ENCODE results near the gene TMEM269. TPM values are rescaled to one million over a fixed set of nuclear protein-coding genes. Genes with fewer than 3 reads are reported as not detected.

The TMEM269 gene
- total RNA-seq, 1 experiment from 2014 or later, result 0.68 TPM

- peaks cover 6% of the 10 kb centered on the region; the same call in 1 of the 2 replicates for H3K4me1 ChIP-seq
- Mint-ChIP-seq H3K9me3 (ENCODE audit: unreplicated experiment) (no peaks in the 10 kb centered on the region), H3K4me1 (ENCODE audit: low read depth, unreplicated experiment) (peaks cover 7% of the 10 kb centered on the region), H3K36me3 (ENCODE audit: insufficient read depth, unreplicated experiment) (peaks cover 5% of the 10 kb centered on the region), H3K27ac (ENCODE audit: unreplicated experiment) (peak overlapping the region; percentile 64), H3K27me3 (ENCODE audit: insufficient read depth, unreplicated experiment) (no peaks in the 10 kb centered on the region), H3K4me3 (ENCODE audit: unreplicated experiment) (peak overlapping the region; percentile 87)
- POLR2A ChIA-PET, result interaction anchor here (3.0 kb wide), 1 partner anchor 30 kb away, joined by 13 read pairs; the partner anchor contains the start of gene ZNF691
- peak overlapping the region; percentile 70 for H3K4me3 ChIP-seq (ENCODE audit: low read depth, low read length)
- no peak for DNase-seq
- no peaks in the 10 kb centered on the region for H3K36me3 ChIP-seq (ENCODE audit: control insufficient read depth, insufficient read depth, low read length)
- H3K9me3 ChIP-seq, result no peaks in the 10 kb centered on the region
- intact Hi-C loops (cut with micrococcal nuclease; ENCODE audit: unreplicated experiment), result no loop called here
- H3K27me3 ChIP-seq (replicated peaks; ENCODE audit: control insufficient read depth, insufficient read depth, low read length), result no peaks in the 10 kb centered on the region
- CTCF ChIA-PET, result interaction anchor here (1.4 kb wide), 1 partner anchor 30 kb away, joined by 3 read pairs; the partner anchor contains the start of gene ZNF691
- TSS peak; percentile 71 for BruUV-seq (replicated peaks)
- no peak for TF ChIP-seq CTCF (IDR thresholded peaks at IDR 0.05; ENCODE audit: insufficient read depth in 1 of 2, low read depth in 1 of 2, low read length in 1 of 2, severe bottlenecking in 1 of 2, unreplicated experiment in 1 of 2)
Measured at GRCh38 chr1:42815941-42816584, 31.3 kb downstream of the TMEM269 start.

DNA sequence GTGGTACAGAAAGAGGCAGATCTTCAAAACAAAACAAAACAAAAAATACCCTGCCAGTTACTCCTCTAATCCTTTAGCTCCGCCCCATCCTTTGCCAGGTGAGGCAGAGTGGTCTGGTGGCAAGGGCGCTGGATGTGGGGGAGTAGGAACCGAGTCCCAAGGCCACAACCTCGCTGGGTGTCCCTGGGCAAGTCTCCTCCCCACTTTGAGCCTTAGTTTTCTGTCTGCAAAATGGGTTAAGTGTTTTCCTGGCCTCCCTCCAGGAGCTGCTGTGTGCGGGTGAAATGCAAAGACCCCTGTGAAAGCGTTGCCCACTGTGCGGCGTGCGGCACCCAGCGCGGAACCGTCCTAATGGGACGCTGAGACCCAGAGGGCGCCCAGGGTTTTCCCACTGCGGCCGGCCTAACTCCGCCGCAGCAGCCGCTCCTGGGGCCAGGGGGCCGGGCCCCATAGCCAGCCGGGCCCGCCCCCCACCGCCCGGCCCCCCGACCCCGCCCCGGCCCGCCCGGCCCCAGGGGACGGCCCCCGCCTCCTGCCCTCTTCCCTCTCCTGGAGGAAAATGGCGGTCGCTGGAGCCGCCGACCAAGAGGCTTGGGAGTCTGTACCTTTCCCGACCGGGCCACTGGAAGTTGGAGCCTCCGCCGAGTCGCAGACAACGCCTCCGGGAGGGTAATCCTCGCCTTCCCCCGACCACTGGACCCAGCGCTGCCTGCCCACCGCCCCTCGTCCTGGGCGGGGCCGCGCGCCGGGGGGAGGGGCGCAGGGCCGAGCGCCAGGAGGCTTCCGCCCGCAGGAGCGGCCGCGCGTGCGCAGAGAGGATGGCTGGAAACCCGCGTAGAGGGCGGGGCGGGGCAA, 32.0 kb downstream of the TMEM269 start, which contains the start of the genes ERMAP and SVBP:
Gene ERMAP (plus strand): TSS at position 538 of the 855 bp plus-strand sequence. CDS start 13,327 bp downstream, outside the sequence.
Gene SVBP (minus strand): TSS at position 813 of the 855 bp plus-strand sequence. CDS start 853 bp downstream, outside the sequence.
- ChIA-PET POLR2A (interaction anchor here (3.0 kb wide), 1 partner anchor 30 kb away, joined by 13 read pairs; the partner anchor contains the start of gene ZNF691), CTCF (interaction anchor here (1.4 kb wide), 1 partner anchor 29 kb away, joined by 3 read pairs; the partner anchor contains the start of gene ZNF691)
- TF ChIP-seq CTCF (IDR thresholded peaks at IDR 0.05; ENCODE audit: insufficient read depth in 1 of 2, low read depth in 1 of 2, low read length in 1 of 2, severe bottlenecking in 1 of 2, unreplicated experiment in 1 of 2), result no peak
- intact Hi-C loops (cut with micrococcal nuclease; ENCODE audit: unreplicated experiment), result no loop called here
- Mint-ChIP-seq H3K4me3 (ENCODE audit: unreplicated experiment) (peak within 1 kb of the TSS; percentile 87), H3K27me3 (ENCODE audit: insufficient read depth, unreplicated experiment) (no peaks in the 10 kb centered on the region), H3K27ac (ENCODE audit: unreplicated experiment) (peak within 1 kb of the TSS; percentile 64), H3K9me3 (ENCODE audit: unreplicated experiment) (no peaks in the 10 kb centered on the region), H3K36me3 (ENCODE audit: insufficient read depth, unreplicated experiment) (peaks cover 5% of the 10 kb centered on the region), H3K4me1 (ENCODE audit: low read depth, unreplicated experiment) (peaks cover 7% of the 10 kb centered on the region)
- H3K36me3 ChIP-seq (ENCODE audit: control insufficient read depth, insufficient read depth, low read length), result no peaks in the 10 kb centered on the region
- H3K9me3 ChIP-seq, result no peaks in the 10 kb centered on the region
- peak; percentile 88 to 92 for DNase-seq
- no peaks in the 10 kb centered on the region for H3K27me3 ChIP-seq (replicated peaks; ENCODE audit: control insufficient read depth, insufficient read depth, low read length)
- no TSS peak for BruUV-seq (replicated peaks)
- peaks cover 6% of the 10 kb centered on the region; the same call in 1 of the 2 replicates for H3K4me1 ChIP-seq
- peak within 1 kb of the TSS; percentile 70 for H3K4me3 ChIP-seq (ENCODE audit: low read depth, low read length)

DNA sequence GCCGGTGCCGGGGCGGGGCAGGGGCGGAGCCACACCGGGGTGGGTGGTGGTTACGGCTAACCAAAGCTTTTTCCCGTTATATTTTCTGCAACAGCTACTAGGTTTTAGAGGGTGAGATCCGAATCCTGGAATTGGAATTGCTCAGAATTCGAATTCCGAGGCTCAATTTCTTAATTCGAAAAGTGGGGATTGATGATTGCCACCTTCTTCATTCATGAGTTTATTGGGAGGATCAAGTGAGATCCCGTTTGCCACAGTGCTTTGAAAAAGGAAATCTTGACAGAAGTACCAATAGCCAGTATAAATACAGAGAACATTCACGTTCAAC, 32.6 kb downstream of the TMEM269 start:
- no peaks in the 10 kb centered on the region for H3K9me3 Mint-ChIP-seq (ENCODE audit: unreplicated experiment)

More for the DNA sequence above, 32.6 kb downstream of the TMEM269 start:
- no TSS peak for BruUV-seq (replicated peaks)
- Histone ChIP-seq H3K27me3 (replicated peaks; ENCODE audit: control insufficient read depth, insufficient read depth, low read length) (no peaks in the 10 kb centered on the region), H3K36me3 (ENCODE audit: control insufficient read depth, insufficient read depth, low read length) (no peaks in the 10 kb centered on the region), H3K9me3 (no peaks in the 10 kb centered on the region), H3K4me3 (ENCODE audit: low read depth, low read length) (peak overlapping the region; percentile 19; the same call in 1 of the 2 replicates), H3K4me1 (peaks cover 6% of the 10 kb centered on the region; the same call in 1 of the 2 replicates)
- peaks cover 7% of the 10 kb centered on the region for H3K4me1 Mint-ChIP-seq (ENCODE audit: low read depth, unreplicated experiment)
- TF ChIP-seq CTCF (IDR thresholded peaks at IDR 0.05; ENCODE audit: insufficient read depth in 1 of 2, low read depth in 1 of 2, low read length in 1 of 2, severe bottlenecking in 1 of 2, unreplicated experiment in 1 of 2), result no peak
- peaks cover 5% of the 10 kb centered on the region for H3K36me3 Mint-ChIP-seq (ENCODE audit: insufficient read depth, unreplicated experiment)
- intact Hi-C loops (cut with micrococcal nuclease; ENCODE audit: unreplicated experiment), result no loop called here
- DNase-seq, result no peak
- no peaks in the 10 kb centered on the region for H3K27me3 Mint-ChIP-seq (ENCODE audit: insufficient read depth, unreplicated experiment)
- ChIA-PET CTCF (no interaction called here), POLR2A (interaction anchor here (0.6 to 3.0 kb wide), 2 partner anchors 29 to 54 kb away, joined by 3 to 13 read pairs; partner anchors contain the start of gene ZNF691)
- H3K4me3 Mint-ChIP-seq (ENCODE audit: unreplicated experiment), result peak overlapping the region; percentile 87
- H3K27ac Mint-ChIP-seq (ENCODE audit: unreplicated experiment), result no peak overlapping the region

Measured in Caco-2 (cell line).